ENCODE measurements around the gene FARS2.
"Not testable (repeated sequence)": the region's sequence is repeated elsewhere in the genome, so short reads cannot be mapped to it uniquely, and the experiment has no call there.

Gene FARS2

GRCh38 chr6:5652406-5653137 is 391.3 kb downstream of the FARS2 start:
- DNase-seq: no peak

- no peak for DNase-seq
Observed at GRCh38 chr6:5653801-5654200, 392.5 kb downstream of the FARS2 start.

- no peak for DNase-seq
Observed at GRCh38 chr6:5656226-5656625, 394.9 kb downstream of the FARS2 start.

GRCh38 chr6:5656695-5657094 is 395.4 kb downstream of the FARS2 start:
- DNase-seq: not testable (repeated sequence)

GRCh38 chr6:5657684-5658430 is 396.5 kb downstream of the FARS2 start:
- DNase-seq: no peak

- DNase-seq: no peak
Observed at GRCh38 chr6:5659467-5659866, 398.2 kb downstream of the FARS2 start.

GRCh38 chr6:5660772-5661171 is 399.5 kb downstream of the FARS2 start:
- no peak for DNase-seq

- no peak for DNase-seq
Observed at GRCh38 chr6:5662797-5663196, 401.5 kb downstream of the FARS2 start.

GRCh38 chr6:5663259-5663658 is 401.9 kb downstream of the FARS2 start:
- DNase-seq: no peak

- no peak for DNase-seq
Observed at GRCh38 chr6:5663739-5664138, 402.4 kb downstream of the FARS2 start.

GRCh38 chr6:5664149-5664548 is 402.8 kb downstream of the FARS2 start:
- no peak for DNase-seq

GRCh38 chr6:5665173-5665572 is 403.9 kb downstream of the FARS2 start:
- DNase-seq: no peak

GRCh38 chr6:5665667-5666066 is 404.4 kb downstream of the FARS2 start:
- DNase-seq: no peak

- DNase-seq: no peak
Observed at GRCh38 chr6:5666695-5667094, 405.4 kb downstream of the FARS2 start.

- no peak for DNase-seq
Observed at GRCh38 chr6:5667737-5668136, 406.4 kb downstream of the FARS2 start.

- DNase-seq: no peak
Observed at GRCh38 chr6:5670381-5670780, 409.1 kb downstream of the FARS2 start.

- DNase-seq: peak; percentile 38
Observed at GRCh38 chr6:5670811-5671561, 409.7 kb downstream of the FARS2 start.

- no peak for DNase-seq
Observed at GRCh38 chr6:5671601-5672559, 410.6 kb downstream of the FARS2 start.

GRCh38 chr6:5672581-5673011 is 411.3 kb downstream of the FARS2 start:
- peak; percentile 27 for DNase-seq

- DNase-seq: peak; percentile 68
Observed at GRCh38 chr6:5673019-5673790, 411.9 kb downstream of the FARS2 start.

GRCh38 chr6:5674141-5674540 is 412.8 kb downstream of the FARS2 start:
- DNase-seq: no peak

- no peak for DNase-seq
Observed at GRCh38 chr6:5674721-5675120, 413.4 kb downstream of the FARS2 start.
